GM06990 (cell line): ENCODE data around the gene ANGPTL8.

Experiments used
- DNase-seq: peaks from one replicate; pipeline ENCODE4 v3.0.0-alpha.2; 2011; ENCODE audit not compliant: insufficient read length; ENCODE audit errors: extremely low read depth
- H3K27me3 ChIP-seq: replicated peaks from 2 replicates; pipeline ENCODE4 v1.6.0; 2011; ENCODE audit warnings: low read length; ENCODE audit not compliant: control insufficient read depth, insufficient read depth
- H3K36me3 ChIP-seq: 2 replicates; pipeline ENCODE4 v1.5.1; 2011; ENCODE audit warnings: low read length; ENCODE audit not compliant: control insufficient read depth, insufficient read depth
- H3K4me3 ChIP-seq: replicated peaks from 2 replicates; pipeline ENCODE4 v1.5.1; 2011; ENCODE audit warnings: low read depth, mild to moderate bottlenecking, control low read depth, low read length
- CTCF ChIP-seq: IDR thresholded peaks from 2 replicates; pipeline ENCODE4 v1.5.1; 2011; ENCODE audit warnings: low read length, control low read depth, mild to moderate bottlenecking, inconsistent platforms; ENCODE audit not compliant: insufficient read depth, poor library complexity, severe bottlenecking

The ANGPTL8 gene

GRCh38 chr19:11265785-11266236 lies 26.4 kb downstream of the ANGPTL8 start:
- no peak for TF ChIP-seq CTCF
- Histone ChIP-seq H3K4me3 (no peak overlapping the region), H3K27me3 (no peaks in the 10 kb centered on the region; the same call in 1 of the 2 replicates), H3K36me3 (no peaks in the 10 kb centered on the region)
- no peak for DNase-seq

- no peak for DNase-seq
- Histone ChIP-seq H3K36me3 (no peaks in the 10 kb centered on the region), H3K27me3 (no peaks in the 10 kb centered on the region; the same call in 1 of the 2 replicates), H3K4me3 (no peak overlapping the region)
- TF ChIP-seq CTCF = no peak
Observed at GRCh38 chr19:11267316-11268085, 28.1 kb downstream of the ANGPTL8 start.

DNA sequence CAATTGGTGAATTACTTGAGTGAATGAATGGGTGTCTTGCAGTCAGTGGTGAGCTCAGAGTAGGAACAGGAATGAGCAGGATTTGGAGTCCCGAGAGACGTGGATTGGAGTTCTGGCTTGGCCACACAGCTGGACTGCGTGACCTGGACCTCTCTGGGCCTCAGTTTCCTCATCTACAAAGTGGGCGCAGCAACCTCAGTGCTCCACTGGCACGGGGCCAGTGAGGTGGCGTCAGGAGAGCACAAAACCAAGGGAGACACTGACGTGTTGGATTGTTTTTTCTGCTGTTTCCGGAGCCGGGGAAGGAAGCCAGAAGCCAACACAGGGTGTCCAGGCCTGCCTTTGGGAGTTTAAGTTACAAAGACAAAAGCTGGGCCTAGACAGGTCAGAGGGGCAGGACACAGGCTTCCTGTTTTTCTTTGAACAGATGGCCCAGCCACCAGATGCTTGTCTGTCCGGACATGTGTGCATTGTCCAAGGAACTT lies 29.4 kb downstream of the ANGPTL8 start:
- Histone ChIP-seq H3K27me3 (no peaks in the 10 kb centered on the region; the same call in 1 of the 2 replicates), H3K4me3 (no peak overlapping the region), H3K36me3 (no peaks in the 10 kb centered on the region)
- DNase-seq = no peak
- TF ChIP-seq CTCF = no peak

- DNase-seq = no peak
- TF ChIP-seq CTCF = no peak
- Histone ChIP-seq H3K27me3 (no peaks in the 10 kb centered on the region; the same call in 1 of the 2 replicates), H3K36me3 (no peaks in the 10 kb centered on the region), H3K4me3 (no peak overlapping the region)
Observed at GRCh38 chr19:11269408-11269807, 30.0 kb downstream of the ANGPTL8 start.

GRCh38 chr19:11273296-11273695 lies 33.9 kb downstream of the ANGPTL8 start:
- H3K4me3 ChIP-seq = no peak overlapping the region
- no peak for DNase-seq
- no peaks in the 10 kb centered on the region for H3K27me3 ChIP-seq
- TF ChIP-seq CTCF = no peak
- no peaks in the 10 kb centered on the region for H3K36me3 ChIP-seq
